Fibroblast of upper back skin (primary cell): ENCODE measurements around the gene FBXL5.
"Not testable (repeated sequence)": the region's sequence is repeated elsewhere in the genome, so short reads cannot be mapped to it uniquely, and the experiment has no call there.

Experiments
- DNase-seq: peaks from one replicate; pipeline ENCODE4 v3.0.0-alpha.2; 2013

Gene FBXL5

DNA sequence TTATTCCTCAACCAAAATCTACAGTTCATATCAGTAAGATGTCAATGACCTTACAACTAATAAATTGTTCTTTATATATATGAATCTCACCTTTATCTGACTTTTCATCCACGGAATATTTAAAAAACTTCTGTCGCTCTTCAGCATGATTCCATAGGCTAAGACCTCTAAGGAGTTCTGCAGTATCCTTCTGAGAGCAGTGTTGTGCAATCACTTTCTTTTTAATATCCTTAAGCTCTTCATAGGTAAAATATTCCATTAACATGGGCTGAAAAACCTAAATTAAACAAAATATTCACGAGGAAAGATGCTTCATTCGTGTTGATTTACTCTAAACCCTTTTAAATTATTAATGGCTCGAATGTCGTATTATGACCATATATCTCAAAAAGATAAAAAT lies 16.7 kb downstream of the FBXL5 start:
- DNase-seq, result no peak

DNA sequence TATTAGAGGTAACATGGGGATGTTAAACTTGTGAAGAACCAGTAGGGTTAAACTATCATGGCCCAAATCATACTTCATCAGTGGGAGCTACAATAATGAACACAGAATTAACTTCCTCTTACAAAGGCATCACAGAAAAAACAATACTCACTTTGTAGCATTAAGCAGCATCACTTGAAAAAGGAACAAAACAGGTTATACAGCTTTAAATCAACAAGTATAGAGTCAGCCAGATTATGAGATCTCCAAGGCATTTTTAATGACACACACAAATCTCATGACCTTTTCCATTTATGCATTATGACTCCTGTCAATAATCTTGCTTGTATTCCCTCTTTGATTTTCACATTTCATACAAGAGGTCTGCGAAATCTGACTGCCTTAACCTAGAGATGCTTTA lies 18.3 kb downstream of the FBXL5 start:
- no peak for DNase-seq

DNA sequence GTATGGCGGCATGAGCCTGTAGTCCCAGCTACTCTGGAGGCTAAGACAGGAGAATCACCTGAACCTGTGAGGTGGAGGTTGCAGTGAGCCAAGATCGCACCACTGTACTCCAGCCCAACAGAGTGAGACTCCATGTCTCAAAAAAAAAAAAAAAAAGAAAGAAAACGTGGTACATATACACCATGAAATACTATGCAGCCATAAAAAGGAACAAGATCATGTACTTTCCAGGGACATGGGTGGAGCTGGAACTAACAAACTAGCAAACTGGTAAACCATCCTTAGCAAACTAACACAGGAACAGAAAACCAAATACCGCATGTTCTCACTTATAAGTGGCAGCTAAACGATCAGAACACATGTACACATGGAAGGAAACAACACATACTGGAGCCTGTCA lies 37.8 kb downstream of the FBXL5 start:
- DNase-seq, result not testable (repeated sequence)

DNA sequence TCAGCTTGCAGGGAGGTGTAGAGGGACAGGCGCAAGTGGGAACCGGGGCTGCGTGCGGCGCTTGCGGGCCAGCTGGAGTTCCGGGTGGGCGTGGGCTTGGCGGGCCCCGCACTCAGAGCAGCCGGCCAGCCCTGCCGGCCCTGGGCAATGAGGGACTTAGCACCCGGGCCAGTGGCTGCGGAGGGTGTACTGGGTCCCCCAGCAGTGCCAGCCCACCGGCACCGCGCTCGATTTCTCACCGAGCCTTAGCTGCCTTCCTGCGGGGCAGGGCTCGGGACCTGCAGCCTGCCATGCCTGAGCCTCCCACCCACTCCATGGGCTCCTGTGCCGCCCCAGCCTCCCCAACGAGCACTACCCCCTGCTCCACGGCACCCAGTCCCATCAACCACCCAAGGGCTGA lies 40.3 kb downstream of the FBXL5 start:
- not testable (repeated sequence) for DNase-seq

DNA sequence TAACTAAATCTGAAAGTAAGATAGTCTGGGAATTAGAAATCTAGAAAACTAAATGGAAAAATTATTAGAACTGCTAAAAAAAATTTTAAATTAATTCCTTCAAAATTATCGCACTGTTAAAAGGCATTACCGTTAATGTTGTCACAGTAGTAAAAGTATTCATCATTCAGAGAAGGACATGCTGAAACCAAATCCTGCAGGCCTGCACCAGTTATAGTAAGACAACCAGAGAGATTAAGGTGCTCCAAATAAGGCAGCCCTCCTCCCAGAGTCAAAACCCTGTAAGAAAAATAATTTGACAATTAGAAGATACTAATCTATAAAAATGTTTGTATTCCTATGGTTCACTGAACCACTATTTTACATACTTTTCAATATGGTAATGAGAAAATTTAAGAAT lies 43.0 kb downstream of the FBXL5 start:
- no peak for DNase-seq

DNA sequence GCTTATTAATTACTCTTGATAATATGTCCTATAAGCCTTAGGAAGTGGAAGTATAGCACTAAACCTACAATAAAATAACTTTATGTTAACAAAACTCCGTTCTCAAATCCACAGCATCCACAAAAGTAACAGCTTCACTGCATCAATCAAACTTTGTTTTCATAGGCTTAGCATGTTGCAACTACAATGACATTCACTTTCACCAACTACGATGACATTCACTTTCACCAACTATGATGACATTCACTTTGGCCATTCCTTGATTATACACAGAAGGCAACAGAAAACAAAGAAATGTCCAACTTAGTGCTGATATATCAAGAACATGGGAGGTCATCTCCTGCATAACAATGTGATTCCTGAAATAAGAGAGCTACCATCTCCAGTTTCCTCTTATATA lies 44.3 kb downstream of the FBXL5 start:
- no peak for DNase-seq

DNA sequence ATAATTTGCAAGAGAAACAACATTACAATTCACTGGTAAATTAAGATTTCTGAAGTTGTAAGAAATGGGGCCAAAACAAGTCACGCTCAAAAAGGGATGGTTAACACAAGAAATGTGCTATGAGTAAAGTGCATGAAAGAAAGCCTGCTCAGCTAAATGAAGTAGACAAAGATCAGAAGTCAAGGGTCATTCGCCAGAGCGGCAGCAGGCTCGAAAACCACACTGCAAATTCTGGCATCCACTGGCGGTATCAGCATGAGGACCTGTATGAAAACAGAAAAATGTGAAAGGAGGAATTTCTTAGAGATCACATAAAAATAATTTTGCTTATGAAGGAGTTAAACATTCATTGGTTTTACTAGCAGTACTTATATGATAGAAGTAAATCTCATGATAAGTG lies 49.6 kb downstream of the FBXL5 start:
- no peak for DNase-seq

DNA sequence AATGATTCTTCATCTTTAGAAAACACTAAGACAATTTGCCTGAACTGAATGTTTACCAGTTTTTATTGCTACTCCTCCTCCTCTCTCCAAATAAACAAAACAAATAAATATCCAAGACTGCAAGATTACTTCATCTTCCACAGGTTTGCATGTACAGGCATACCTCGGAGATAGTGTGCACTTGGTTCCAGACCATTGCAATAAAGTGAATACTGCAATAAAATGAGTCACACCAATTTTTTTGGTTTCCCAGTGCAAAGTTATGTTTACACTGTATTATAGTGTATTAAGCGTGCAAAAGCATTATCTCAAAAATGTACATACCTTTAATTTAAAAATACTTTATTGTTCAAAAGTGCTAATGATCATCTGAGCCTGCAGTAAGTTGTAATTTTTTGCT lies 53.3 kb downstream of the FBXL5 start:
- no peak for DNase-seq

DNA sequence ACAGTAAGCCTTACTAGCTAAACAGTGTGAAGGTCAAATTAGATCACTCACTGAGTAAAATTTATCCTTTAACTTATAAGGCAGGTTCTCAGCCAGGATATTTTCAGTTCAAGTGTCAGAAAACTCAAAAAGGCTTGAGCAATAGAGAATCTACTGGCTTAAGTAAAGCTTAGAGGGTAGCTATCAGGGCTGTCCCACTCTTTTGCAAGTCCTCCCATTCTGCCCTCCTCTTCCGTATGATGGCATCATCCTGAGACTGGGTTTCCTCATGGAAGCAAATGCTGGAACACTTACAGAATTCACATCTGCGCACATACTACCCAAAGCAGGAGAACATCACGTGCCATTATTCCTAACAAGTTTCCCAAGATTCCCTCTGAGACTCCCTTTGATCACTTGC lies 55.0 kb downstream of the FBXL5 start:
- no peak for DNase-seq

DNA sequence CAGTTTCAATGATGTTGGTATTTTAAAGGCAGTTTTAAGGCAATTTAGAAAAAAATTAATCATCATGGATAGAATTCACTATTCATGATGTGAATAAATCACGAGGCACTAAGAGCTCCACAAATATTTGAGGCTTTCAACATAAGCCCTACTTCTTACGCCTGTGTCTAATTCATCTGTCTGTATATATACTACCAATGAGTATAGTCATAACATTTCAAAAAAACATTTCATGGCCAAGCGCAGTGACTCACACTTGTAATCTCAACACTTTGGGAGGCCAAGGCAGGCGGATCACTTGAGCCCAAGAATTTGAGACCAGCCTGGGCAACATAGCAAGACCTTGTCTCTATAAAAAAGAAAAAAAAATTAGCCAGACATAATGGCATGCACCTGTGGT lies 56.5 kb downstream of the FBXL5 start:
- DNase-seq, result peak; percentile 49

DNA sequence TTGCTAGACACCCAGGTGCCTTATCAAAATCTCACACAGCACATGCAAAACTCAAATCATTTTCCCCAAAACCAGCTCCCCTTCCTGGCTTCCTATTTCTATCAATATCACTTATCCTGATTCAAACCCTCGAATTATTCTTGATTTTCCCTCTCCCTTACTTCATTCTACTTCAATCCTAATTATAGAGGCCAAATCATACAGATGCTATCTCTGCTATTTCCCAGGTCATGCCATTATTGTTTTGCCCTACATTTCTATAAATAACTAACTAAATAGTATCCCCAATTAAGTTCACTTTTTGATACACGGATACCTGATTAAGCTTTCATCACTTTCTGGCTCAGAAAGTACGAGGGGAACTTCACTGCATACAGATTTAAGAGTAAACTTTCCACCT lies 62.4 kb downstream of the FBXL5 start:
- no peak for DNase-seq

DNA sequence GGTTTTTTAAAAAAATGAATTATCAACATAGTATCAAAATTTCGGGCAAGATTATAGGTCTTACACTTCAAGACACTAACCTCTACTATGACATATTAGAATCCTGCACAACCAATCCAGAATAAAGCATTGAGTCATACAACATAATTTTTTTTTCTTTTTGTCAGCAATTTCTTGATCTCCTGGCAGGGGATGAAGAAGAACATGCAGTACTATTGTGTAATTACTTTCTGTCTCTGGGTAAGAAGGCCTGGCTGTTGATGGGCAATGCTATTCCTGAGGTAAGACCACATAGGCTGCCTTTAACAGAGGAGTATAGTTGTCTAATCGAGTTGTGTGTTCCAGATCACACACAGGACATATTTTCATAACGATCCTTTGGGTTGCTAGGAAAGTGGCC lies 67.5 kb downstream of the FBXL5 start:
- no peak for DNase-seq

DNA sequence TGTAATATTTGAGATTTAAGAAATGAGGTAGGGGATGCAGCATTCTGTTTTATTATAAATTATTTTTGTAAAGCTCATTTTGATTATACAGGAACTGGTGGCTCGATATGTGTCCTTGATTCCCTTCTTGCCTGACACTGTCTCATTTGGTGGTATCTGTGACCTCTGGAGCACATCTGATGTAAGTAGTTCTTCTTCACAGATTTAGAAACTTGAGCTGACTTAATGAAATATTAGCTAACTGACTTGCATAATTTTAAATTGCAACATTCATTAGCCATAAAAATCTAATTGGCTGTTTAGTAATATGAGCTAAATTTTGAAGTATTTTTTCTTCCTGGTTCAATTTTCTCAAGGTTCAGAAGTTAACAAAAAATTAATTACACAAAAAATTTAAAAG lies 69.1 kb downstream of the FBXL5 start:
- no peak for DNase-seq

DNA sequence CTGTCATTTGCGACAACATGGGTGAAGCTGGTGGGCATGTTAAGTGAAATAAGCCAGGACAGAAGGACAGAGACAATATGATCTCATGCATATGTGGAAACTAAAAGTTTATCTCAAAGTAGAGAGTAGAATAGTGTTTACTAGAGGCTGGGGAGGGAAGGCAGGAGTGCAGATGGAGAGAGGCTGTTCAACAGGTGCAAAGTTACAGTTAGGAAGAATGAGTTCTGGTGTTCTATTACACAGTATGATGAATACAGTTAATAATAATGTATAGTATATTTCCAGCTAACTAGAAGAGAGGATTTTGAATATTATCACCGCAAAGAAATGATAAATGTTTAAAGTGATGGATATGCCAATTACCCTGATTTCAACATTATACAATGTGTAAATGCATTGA lies 69.8 kb downstream of the FBXL5 start:
- DNase-seq, result no peak

DNA sequence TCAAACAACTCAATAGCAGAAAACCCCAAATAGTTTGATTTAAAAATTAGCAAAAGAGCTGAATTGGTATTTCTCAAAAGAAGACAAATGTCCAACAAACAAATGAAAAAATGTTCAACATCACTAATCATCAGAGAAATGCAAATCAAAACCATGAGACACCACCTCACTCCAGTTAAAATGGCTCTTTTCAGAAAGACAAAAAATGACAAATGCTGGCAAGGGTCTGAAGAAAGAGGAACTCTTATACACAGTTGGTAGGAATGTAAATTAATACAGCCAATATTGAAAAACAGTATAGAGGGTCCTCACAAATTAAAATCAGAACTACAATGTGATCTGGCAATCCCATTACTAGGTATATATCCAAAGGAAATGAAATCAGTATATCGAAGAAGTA lies 70.4 kb downstream of the FBXL5 start:
- DNase-seq, result no peak

DNA sequence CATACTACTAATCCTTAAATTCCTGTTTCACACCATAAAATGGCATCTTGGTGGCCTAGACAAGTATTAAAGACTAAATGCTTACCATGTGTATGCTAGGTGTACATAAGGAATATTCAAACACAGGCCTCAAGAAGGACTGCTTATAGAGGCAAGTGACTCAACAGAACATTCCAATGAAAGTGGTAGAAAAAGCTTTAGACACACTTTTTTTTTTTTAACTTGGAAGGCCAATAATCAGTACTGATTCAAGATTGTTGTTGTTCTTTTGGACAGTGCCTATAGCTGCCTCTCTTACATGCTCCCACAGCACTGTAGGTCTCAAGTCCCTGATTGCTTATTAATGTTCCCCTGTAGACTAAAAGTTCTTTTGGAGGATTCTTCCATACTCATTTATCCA lies 77.6 kb downstream of the FBXL5 start:
- peak; percentile 33 for DNase-seq

DNA sequence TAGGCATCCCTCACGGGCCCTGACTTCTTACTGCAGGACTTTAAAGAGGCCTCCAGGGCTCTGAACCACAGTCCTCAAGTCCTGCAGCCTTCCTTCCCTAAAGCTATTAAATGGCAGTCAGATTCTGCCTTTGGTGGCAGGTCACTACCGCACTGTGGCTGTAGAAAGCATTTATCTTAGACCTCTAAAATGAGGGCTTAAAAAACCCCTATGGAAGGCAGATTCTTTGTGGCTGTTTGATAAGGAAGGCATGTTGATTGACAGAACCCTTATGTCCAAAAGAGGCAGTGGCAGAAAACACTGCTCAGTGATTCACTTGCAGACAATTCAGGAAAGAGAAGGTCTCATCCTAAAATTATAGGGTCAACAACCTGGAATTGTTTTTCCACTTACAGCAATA lies 79.2 kb downstream of the FBXL5 start:
- DNase-seq, result peak; percentile 16

DNA sequence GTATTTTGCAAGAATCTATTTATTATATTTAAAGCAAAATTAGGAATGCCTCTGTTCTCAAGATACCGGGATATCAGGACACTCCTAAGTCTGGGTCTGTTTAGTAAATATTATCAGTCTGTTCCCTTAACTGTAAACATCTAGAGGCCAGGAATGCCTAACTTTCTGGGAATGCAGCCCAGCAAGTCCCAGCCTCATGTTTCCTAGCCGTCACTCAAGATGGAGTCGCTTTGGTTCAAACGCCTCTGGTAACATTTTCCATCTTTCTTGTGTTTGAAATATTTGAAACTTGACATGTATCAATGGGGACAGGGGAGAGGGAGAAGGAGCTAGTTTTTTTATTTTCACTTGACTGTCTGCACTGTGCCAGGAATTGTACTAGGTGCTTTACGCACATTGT lies 85.4 kb downstream of the FBXL5 start:
- DNase-seq, result no peak

DNA sequence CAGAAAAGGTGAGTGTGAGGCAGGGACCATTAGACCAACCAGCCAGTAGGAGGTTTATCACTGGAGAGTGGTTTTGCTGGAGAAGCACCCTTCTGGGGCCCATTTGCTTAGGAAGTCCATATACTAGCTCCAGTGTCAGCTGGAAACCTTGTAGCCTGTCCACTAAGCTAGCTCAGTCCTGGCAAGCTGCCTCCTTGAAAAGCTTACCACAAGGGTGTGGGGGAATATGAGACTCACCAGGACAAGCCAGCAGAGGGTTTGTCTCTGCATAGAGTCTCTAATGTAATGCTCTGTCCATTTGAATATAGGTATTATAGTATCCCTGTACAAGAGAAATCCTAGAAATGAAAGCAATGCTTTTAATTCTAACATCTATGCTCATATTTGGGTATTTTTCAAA lies 86.3 kb downstream of the FBXL5 start:
- DNase-seq, result no peak

DNA sequence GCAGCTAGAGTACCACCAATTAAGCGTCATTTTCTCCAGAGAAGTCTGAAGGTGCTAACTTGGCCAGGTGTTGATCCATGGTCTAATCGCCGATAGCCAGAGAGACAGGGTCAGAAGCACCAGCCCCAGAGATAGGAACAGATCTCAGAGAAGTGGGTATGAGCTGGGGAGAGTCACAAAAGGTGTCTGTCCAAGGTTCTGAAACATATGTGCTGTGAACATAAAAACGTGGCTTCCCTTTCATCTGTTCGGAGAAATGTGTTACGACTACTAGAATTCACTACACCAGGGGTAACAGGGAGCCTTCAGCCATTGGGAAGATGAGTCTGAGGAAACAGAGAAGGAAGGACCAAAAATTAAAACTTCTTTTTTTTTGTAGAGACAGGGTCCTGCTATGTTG lies 91.3 kb downstream of the FBXL5 start:
- DNase-seq, result no peak

DNA sequence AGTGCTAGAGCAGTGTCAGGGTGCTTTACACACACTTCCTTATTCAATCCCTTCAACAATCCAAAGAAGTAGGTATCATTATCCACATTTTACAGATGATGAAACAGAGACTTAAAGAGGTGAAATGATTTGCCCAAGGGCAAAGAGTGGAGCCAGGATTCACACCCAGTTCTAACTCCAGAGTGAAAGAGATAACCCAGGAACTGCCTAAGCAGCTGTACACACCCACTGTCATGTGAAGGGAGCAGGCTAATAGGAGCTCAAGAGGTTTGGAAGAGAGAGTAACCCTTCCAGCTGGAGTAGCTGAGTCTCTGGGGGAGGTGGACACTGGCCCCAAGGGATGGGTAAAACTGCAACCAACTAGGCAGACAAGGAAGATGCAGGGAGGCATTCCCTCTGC lies 92.5 kb downstream of the FBXL5 start:
- no peak for DNase-seq

DNA sequence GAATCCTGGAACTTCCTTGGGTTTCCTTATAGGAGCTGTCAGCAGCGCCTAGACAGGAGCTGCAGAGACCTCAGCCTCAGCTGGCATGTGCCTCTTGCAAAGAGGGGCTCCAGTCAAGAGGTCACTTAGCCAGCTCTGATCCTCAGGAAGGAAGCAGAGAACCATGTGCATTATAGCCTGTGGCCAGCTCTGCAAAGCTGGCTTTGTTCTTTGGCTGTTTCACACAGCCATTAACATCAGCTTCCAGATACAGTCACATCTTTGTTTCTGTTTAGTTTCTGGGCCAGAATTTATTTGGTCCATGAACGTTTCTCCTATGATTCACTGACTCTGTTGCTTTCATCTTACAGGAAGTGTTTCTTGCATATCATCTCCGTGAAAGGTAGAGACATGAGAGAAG lies 93.0 kb downstream of the FBXL5 start:
- no peak for DNase-seq

DNA sequence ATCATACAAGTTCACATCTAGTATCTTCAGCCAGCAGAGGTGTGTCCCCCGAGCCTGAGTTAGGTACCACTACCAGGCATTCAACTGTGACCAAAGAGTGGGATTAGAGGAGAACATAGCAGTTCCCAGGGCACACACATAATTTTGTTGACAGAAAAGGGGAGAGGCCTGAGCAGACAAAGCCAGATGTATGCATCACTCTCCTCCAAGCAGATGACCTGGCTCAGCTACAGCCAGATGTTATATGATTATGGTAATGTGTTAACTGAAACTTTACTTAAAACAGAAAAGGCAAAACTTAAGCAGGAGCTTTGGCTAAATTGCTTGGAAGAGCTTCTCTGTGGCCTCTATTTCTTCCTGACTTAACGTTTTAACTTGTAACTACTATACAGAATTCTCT lies 96.6 kb downstream of the FBXL5 start:
- no peak for DNase-seq

DNA sequence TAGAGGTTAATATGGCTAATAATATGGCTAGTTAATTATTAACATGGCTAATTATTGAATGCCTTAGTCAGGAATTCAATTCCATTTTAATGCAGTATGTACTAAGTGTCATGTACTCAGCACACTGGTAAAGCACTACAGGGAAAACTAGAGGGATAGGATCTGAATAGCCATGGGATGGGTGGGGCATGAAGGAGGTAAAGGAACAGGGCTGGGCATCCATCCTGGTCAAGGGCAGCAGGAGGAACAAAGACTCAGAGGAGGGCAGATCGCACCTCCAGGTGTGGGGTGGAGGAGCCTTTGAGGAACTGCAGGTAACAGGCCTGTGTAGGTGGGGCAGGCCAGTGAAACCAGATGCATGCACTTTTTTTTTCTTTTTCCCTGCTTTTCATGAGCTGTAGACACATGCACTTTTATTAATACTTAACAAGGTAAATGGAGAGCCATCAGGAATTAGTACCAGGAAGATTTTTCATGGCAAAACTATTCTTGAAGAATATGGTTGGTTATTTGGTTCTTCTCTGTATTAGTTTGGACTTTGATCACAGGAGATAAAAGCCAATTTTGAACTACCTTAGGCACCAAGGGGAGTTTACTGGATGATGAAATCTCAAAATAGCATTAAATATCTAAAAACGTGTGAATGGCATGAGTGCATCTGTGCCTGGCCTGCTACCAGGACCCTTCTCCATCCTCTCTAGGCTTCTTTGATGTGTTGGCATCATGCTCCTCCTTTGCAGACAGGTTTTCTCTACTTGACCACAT lies 97.2 kb downstream of the FBXL5 start:
- DNase-seq, result no peak

DNA sequence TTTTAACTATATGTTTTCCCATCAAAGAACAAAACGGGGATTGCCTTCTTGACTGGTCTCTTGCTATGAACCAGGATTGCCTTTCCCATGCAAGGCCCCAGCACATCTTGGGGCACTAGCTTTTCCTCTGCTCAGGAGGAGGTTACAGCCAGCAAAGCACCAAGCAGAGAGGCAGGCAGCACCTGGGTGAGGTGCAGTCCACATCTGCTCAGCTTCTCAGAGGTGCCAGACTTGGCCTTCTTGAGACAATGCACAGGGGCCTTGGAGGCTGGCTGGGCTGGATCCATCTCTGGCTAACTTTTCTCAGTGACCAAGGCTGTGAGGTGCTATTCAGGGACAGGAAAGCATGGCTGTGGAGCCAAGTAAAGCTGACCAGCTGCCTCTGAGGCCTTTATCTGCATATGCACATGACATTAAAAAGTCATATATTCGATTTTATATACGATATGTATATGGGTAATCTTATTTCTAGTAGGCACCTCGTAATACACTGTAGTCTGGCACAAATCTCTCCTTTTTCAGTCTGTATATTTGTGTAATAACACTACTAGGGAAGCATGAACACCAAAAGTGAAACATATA lies 98.6 kb downstream of the FBXL5 start:
- no peak for DNase-seq
